Uterus (tissue), 2 donors: ENCODE data around the gene DCAF16.

Experiments used
- POLR2A ChIP-seq, 2 donors: fragments of 450-650 bp; IDR thresholded peaks; one replicate each; pipeline ENCODE4 v1.6.1; 2016; ENCODE audit warnings: antibody characterized with exemption in 2 of 2, mild to moderate bottlenecking in 1 of 2, moderate library complexity in 1 of 2
- TF ChIP-seq, protein P1 (sequence below), 4 experiments: fragments of 200-600 bp in 2 of 4; fragments of 450-650 bp in 2 of 4; sonication (generic) in 2 of 4; IDR thresholded peaks; one replicate each; pipeline ENCODE4 v1.5.1; 2016 to 2019; ENCODE audit warnings: antibody characterized with exemption in 4 of 4, mild to moderate bottlenecking in 2 of 4, moderate library complexity in 1 of 4

DNA sequence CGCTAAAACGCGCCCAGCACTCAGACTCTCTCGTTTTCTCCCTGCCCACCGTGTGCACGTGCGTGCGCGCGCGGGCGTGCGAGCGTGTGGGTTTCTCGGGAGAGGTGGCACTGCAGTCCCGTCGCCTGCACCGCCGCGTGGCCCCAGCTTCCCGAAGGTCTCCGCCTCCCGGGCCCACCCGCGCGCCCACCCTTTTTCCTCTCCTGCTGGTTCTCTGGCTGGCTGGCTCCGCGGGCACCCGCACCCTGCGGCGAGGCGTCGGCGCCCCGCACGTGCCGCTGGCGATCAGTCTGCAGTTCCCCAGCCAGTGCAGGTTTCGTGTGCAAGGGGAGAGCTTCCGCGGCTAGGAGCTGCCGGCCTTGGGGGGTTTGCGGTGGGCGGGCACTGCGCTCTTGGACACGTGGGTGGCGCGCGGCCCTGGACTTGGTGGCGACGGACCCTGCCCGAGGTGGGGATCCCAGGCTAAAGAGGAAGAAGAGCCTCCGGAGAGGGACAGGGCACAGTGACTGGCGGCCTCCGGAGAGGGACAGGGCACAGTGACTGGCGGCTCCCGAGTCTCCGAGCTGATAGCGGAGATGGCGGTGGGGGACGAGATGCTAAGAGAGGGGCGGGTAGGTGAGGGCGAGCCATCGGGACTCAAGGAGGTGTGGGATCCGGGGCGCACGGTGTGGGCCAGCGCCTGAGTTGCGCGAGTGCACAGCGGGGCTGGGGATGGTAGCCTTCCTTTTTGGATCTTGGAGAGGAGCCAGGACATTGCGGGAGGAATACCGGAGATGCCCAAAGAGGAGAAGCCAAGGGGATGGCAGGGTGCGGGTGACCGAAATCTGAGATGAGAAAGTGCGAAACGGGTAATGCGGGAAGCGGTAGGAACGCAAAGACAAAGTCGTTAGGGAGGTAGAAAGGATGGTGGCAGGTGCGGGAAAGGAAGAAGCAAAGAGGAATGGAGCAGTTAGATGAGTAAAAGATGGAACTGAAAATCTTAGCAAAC, 29.0 kb downstream of the DCAF16 start, which contains the start of gene FAM184B:
- TF ChIP-seq, protein P1, sequence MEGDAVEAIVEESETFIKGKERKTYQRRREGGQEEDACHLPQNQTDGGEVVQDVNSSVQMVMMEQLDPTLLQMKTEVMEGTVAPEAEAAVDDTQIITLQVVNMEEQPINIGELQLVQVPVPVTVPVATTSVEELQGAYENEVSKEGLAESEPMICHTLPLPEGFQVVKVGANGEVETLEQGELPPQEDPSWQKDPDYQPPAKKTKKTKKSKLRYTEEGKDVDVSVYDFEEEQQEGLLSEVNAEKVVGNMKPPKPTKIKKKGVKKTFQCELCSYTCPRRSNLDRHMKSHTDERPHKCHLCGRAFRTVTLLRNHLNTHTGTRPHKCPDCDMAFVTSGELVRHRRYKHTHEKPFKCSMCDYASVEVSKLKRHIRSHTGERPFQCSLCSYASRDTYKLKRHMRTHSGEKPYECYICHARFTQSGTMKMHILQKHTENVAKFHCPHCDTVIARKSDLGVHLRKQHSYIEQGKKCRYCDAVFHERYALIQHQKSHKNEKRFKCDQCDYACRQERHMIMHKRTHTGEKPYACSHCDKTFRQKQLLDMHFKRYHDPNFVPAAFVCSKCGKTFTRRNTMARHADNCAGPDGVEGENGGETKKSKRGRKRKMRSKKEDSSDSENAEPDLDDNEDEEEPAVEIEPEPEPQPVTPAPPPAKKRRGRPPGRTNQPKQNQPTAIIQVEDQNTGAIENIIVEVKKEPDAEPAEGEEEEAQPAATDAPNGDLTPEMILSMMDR (IDR thresholded peaks at IDR 0.05): no peak
- TF ChIP-seq POLR2A (IDR thresholded peaks at IDR 0.05): no peak
